Mucosa of stomach (tissue), 1 donor: ENCODE results near the gene FGF12.

Experiments
- H3K27me3 ChIP-seq: one replicate; pipeline ENCODE4 v1.7.0; 2013; ENCODE audit warnings: mild to moderate bottlenecking, low read length; ENCODE audit not compliant: control insufficient read depth, insufficient read depth
- H3K36me3 ChIP-seq: one replicate; pipeline ENCODE4 v1.7.0; 2013; ENCODE audit warnings: low read length; ENCODE audit not compliant: control insufficient read depth, insufficient read depth
- H3K4me1 ChIP-seq: one replicate; pipeline ENCODE4 v1.7.0; 2013; ENCODE audit warnings: mild to moderate bottlenecking, low read length; ENCODE audit not compliant: control insufficient read depth, insufficient read depth
- H3K4me3 ChIP-seq: one replicate; pipeline ENCODE4 v1.7.0; 2013; ENCODE audit warnings: low read length
- H3K9ac ChIP-seq: one replicate; pipeline ENCODE4 v1.7.0; 2013; ENCODE audit warnings: mild to moderate bottlenecking, low read length, moderate library complexity
- H3K9me3 ChIP-seq: one replicate; pipeline ENCODE4 v1.7.0; 2013; ENCODE audit warnings: mild to moderate bottlenecking, low read length, moderate library complexity; ENCODE audit not compliant: control insufficient read depth
- donor health status: Pancreatic carcinoma.

The FGF12 gene

GRCh38 chr3:192515664-192516045 lies 211.7 kb downstream of the FGF12 start:
- Histone ChIP-seq H3K9me3 (no peaks in the 10 kb centered on the region), H3K4me1 (peaks cover 13% of the 10 kb centered on the region), H3K4me3 (no peak overlapping the region), H3K36me3 (no peaks in the 10 kb centered on the region), H3K9ac (no peak overlapping the region), H3K27me3 (peaks cover 28% of the 10 kb centered on the region)

- Histone ChIP-seq H3K4me1 (peaks cover 13% of the 10 kb centered on the region), H3K27me3 (peaks cover 28% of the 10 kb centered on the region), H3K4me3 (peak overlapping the region; percentile 8), H3K36me3 (no peaks in the 10 kb centered on the region), H3K9me3 (no peaks in the 10 kb centered on the region), H3K9ac (no peak overlapping the region)
Observed at GRCh38 chr3:192514754-192515663, 212.3 kb downstream of the FGF12 start.

- Histone ChIP-seq H3K27me3 (peaks cover 28% of the 10 kb centered on the region), H3K9me3 (no peaks in the 10 kb centered on the region), H3K4me1 (peaks cover 13% of the 10 kb centered on the region), H3K36me3 (no peaks in the 10 kb centered on the region), H3K4me3 (no peak overlapping the region), H3K9ac (no peak overlapping the region)
Observed at GRCh38 chr3:192514081-192514753, 213.1 kb downstream of the FGF12 start.

GRCh38 chr3:192505731-192506130 lies 221.6 kb downstream of the FGF12 start:
- Histone ChIP-seq H3K27me3 (no peaks in the 10 kb centered on the region), H3K9ac (no peak overlapping the region), H3K4me3 (no peak overlapping the region), H3K9me3 (no peaks in the 10 kb centered on the region), H3K36me3 (no peaks in the 10 kb centered on the region), H3K4me1 (no peaks in the 10 kb centered on the region)

GRCh38 chr3:192501401-192501800 lies 225.9 kb downstream of the FGF12 start:
- Histone ChIP-seq H3K4me1 (no peaks in the 10 kb centered on the region), H3K4me3 (no peak overlapping the region), H3K9me3 (no peaks in the 10 kb centered on the region), H3K36me3 (no peaks in the 10 kb centered on the region), H3K9ac (no peak overlapping the region), H3K27me3 (no peaks in the 10 kb centered on the region)

- Histone ChIP-seq H3K9me3 (no peaks in the 10 kb centered on the region), H3K4me3 (no peak overlapping the region), H3K9ac (no peak overlapping the region)
Observed at GRCh38 chr3:192496905-192497587, 230.3 kb downstream of the FGF12 start.

GRCh38 chr3:192494174-192494573 lies 233.2 kb downstream of the FGF12 start:
- H3K36me3 ChIP-seq = no peaks in the 10 kb centered on the region
- no peaks in the 10 kb centered on the region for H3K27me3 ChIP-seq
- H3K9ac ChIP-seq = no peak overlapping the region
- H3K4me1 ChIP-seq = no peaks in the 10 kb centered on the region
- no peak overlapping the region for H3K4me3 ChIP-seq
- H3K9me3 ChIP-seq = no peaks in the 10 kb centered on the region

More at GRCh38 chr3:192496905-192497587, 230.3 kb downstream of the FGF12 start:
- Histone ChIP-seq H3K4me1 (no peaks in the 10 kb centered on the region), H3K27me3 (no peaks in the 10 kb centered on the region), H3K36me3 (no peaks in the 10 kb centered on the region)

- no peaks in the 10 kb centered on the region for H3K27me3 ChIP-seq
- H3K36me3 ChIP-seq = no peaks in the 10 kb centered on the region
- H3K4me3 ChIP-seq = no peak overlapping the region
- H3K9ac ChIP-seq = no peak overlapping the region
- H3K4me1 ChIP-seq = no peaks in the 10 kb centered on the region
- H3K9me3 ChIP-seq = no peaks in the 10 kb centered on the region
Observed at GRCh38 chr3:192490720-192491119, 236.6 kb downstream of the FGF12 start.

- H3K4me1 ChIP-seq = no peaks in the 10 kb centered on the region
- H3K4me3 ChIP-seq = no peak overlapping the region
- H3K27me3 ChIP-seq = no peaks in the 10 kb centered on the region
- H3K36me3 ChIP-seq = no peaks in the 10 kb centered on the region
- H3K9ac ChIP-seq = no peak overlapping the region
- H3K9me3 ChIP-seq = no peaks in the 10 kb centered on the region
Observed at GRCh38 chr3:192489579-192489978, 237.8 kb downstream of the FGF12 start.

- Histone ChIP-seq H3K27me3 (no peaks in the 10 kb centered on the region), H3K36me3 (no peaks in the 10 kb centered on the region), H3K9me3 (no peaks in the 10 kb centered on the region), H3K9ac (no peak overlapping the region), H3K4me3 (no peak overlapping the region), H3K4me1 (no peaks in the 10 kb centered on the region)
Observed at GRCh38 chr3:192487033-192487432, 240.3 kb downstream of the FGF12 start.

GRCh38 chr3:192482809-192483208 lies 244.5 kb downstream of the FGF12 start:
- no peaks in the 10 kb centered on the region for H3K9me3 ChIP-seq
- no peak overlapping the region for H3K9ac ChIP-seq
- H3K4me3 ChIP-seq = no peak overlapping the region
- H3K36me3 ChIP-seq = no peaks in the 10 kb centered on the region
- no peaks in the 10 kb centered on the region for H3K27me3 ChIP-seq
- no peaks in the 10 kb centered on the region for H3K4me1 ChIP-seq

GRCh38 chr3:192482391-192482790 lies 244.9 kb downstream of the FGF12 start:
- Histone ChIP-seq H3K4me3 (no peak overlapping the region), H3K36me3 (no peaks in the 10 kb centered on the region), H3K9me3 (no peaks in the 10 kb centered on the region), H3K27me3 (no peaks in the 10 kb centered on the region), H3K4me1 (no peaks in the 10 kb centered on the region), H3K9ac (no peak overlapping the region)
